ENCODE measurements around the gene KANSL1. TPM values are rescaled to one million over a fixed set of nuclear protein-coding genes. Genes with fewer than 3 reads are reported as not detected.
"Not testable (repeated sequence)": the region's sequence is repeated elsewhere in the genome, so short reads cannot be mapped to it uniquely, and the experiment has no call there.

KANSL1 gene
- total and polyA plus RNA-seq, 12 donors: 23.2 to 81.2 (median 58.0) TPM

DNA sequence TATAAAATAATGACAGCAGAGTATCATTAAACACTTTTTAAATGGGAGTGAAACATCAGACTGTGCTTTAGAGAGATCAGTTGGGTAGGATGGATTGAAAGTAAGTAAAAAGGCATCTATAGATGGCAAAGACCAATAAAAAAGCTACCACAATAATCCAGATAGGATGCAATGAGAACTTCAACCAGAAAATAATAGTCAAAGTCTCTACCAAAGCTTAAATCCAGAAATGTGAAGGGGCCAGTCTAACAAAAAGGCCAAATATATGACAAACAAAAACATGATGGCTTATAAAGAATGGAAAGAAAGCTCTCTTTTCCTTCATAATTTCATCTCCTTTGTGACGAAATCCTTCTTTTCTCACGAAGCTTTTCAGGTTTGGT, 12.3 kb downstream of the KANSL1 start:
- no peak overlapping the region for H3K4me3 ChIP-seq
- intact Hi-C loops (cut with DNase I): loop anchor here in 1 of 2 donors (10.0 kb wide), 1 partner anchor 106 kb away; no protein-coding TSS in a partner anchor
- no peaks in the 10 kb centered on the region for H3K27me3 ChIP-seq
- H3K9me3 ChIP-seq (replicated peaks in 1 of 3): no peaks in the 10 kb centered on the region
- DNase-seq: no peak
- H3K27ac ChIP-seq: no peak overlapping the region
- TF ChIP-seq POLR2A (IDR thresholded peaks at IDR 0.05): no peak
- TF ChIP-seq, protein P1, sequence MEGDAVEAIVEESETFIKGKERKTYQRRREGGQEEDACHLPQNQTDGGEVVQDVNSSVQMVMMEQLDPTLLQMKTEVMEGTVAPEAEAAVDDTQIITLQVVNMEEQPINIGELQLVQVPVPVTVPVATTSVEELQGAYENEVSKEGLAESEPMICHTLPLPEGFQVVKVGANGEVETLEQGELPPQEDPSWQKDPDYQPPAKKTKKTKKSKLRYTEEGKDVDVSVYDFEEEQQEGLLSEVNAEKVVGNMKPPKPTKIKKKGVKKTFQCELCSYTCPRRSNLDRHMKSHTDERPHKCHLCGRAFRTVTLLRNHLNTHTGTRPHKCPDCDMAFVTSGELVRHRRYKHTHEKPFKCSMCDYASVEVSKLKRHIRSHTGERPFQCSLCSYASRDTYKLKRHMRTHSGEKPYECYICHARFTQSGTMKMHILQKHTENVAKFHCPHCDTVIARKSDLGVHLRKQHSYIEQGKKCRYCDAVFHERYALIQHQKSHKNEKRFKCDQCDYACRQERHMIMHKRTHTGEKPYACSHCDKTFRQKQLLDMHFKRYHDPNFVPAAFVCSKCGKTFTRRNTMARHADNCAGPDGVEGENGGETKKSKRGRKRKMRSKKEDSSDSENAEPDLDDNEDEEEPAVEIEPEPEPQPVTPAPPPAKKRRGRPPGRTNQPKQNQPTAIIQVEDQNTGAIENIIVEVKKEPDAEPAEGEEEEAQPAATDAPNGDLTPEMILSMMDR (IDR thresholded peaks at IDR 0.05): no peak
- H3K4me1 ChIP-seq (replicated peaks in 1 of 2): peaks cover 23 to 79% of the 10 kb centered on the region in 2 donors
- WGBS, 4 donors: 68 to 75% (median 73%) methylated on average over 2 of the region's 2 CpGs
- no peaks in the 10 kb centered on the region for H3K36me3 ChIP-seq (replicated peaks in 1 of 2)

DNA sequence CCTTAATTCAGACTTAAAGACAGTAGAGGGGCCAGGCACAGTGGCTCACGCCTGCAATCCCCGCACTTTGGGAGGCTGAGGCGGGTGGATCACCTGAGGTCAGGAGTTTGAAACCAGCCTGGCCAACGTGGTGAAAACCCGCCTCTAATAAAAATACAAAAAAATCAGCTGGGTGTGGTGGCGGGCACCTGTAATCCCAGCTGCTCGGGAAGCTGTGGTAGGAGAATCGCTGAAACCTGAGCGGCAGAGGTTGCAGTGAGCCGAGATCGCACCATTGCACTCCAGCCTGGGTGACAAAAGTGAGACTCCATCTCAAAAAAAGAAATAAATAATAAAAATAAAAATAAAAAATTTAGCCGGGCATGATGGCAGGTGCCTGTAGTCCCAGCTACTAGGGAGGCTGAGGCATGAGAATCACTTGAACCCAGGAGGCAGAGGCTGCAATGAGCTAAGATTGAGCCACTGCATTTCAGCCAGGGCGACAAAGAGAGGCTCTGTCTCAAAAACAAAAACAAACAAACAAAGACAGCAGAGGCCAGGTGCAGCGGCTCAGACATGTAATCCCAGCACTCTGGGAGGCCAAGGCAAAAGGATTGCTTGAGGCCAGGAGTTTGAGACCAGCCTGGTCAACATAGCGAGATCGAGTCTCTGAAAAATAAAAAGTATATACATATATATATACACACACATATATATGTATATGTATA, 12.9 kb downstream of the KANSL1 start:
- not testable (repeated sequence) for H3K27me3 ChIP-seq; H3K4me3 ChIP-seq; DNase-seq; H3K36me3 ChIP-seq (replicated peaks in 1 of 2); H3K9me3 ChIP-seq (replicated peaks in 1 of 3); H3K27ac ChIP-seq
- intact Hi-C loops (cut with DNase I): loop anchor here in 1 of 2 donors (10.0 kb wide), 1 partner anchor 106 kb away; no protein-coding TSS in a partner anchor
- 93 to 94% (median 93%) methylated on average over 16 of the region's 16 CpGs for WGBS, 4 donors
- peaks cover 23 to 84% of the 10 kb centered on the region in 2 donors for H3K4me1 ChIP-seq (replicated peaks in 1 of 2)

GRCh38 chr17:46179375-46179999, 13.7 kb downstream of the KANSL1 start:
- 78 to 86% (median 82%) methylated on average over 11 of the region's 11 CpGs for WGBS, 4 donors
- Histone ChIP-seq H3K4me1 (replicated peaks in 1 of 2) (peaks cover 21 to 76% of the 10 kb centered on the region in 2 donors), H3K4me3 (no peak overlapping the region), H3K27ac (peak overlapping the region in 1 of 5 donors; percentile 33), H3K9me3 (replicated peaks in 1 of 3) (no peaks in the 10 kb centered on the region), H3K27me3 (no peaks in the 10 kb centered on the region), H3K36me3 (replicated peaks in 1 of 2) (no peaks in the 10 kb centered on the region)
- no peak for TF ChIP-seq POLR2A (IDR thresholded peaks at IDR 0.05)
- TF ChIP-seq, protein P1 (IDR thresholded peaks at IDR 0.05): no peak
- DNase-seq: peak in 1 of 7 donors; percentile 22
- intact Hi-C loops (cut with DNase I): no loop called here

- Histone ChIP-seq H3K27ac (peak overlapping the region in 1 of 5 donors; percentile 33), H3K9me3 (replicated peaks in 1 of 3) (no peaks in the 10 kb centered on the region), H3K27me3 (no peaks in the 10 kb centered on the region), H3K4me1 (replicated peaks in 1 of 2) (peaks cover 25 to 75% of the 10 kb centered on the region in 2 donors), H3K36me3 (replicated peaks in 1 of 2) (no peaks in the 10 kb centered on the region), H3K4me3 (no peak overlapping the region)
- DNase-seq: no peak
- 42 to 53% (median 49%) methylated on average over 4 of the region's 4 CpGs for WGBS, 4 donors
- intact Hi-C loops (cut with DNase I): no loop called here
- TF ChIP-seq, protein P1 (IDR thresholded peaks at IDR 0.05): no peak
- TF ChIP-seq POLR2A (IDR thresholded peaks at IDR 0.05): no peak
These were observed 14.5 kb downstream of the KANSL1 start for GRCh38 chr17:46178550-46179214.
